ACC112 (cell line): ENCODE measurements around the gene ALDH2.
"Not testable (repeated sequence)": the region's sequence is repeated elsewhere in the genome, so short reads cannot be mapped to it uniquely, and the experiment has no call there.

Source experiments
- H2AFZ ChIP-seq: fragments of 200-600 bp; sonication (generic); one replicate; pipeline ENCODE4 v1.6.0; 2017; ENCODE audit warnings: antibody characterized with exemption, low read length; ENCODE audit not compliant: unreplicated experiment
- H3K27ac ChIP-seq: fragments of 200-600 bp; sonication (generic); 2 replicates; pipeline ENCODE4 v1.5.1; 2014; ENCODE audit warnings: low read depth, mild to moderate bottlenecking, antibody characterized with exemption, low read length, moderate library complexity
- H3K27me3 ChIP-seq: fragments of 200-600 bp; sonication (generic); 2 replicates; pipeline ENCODE4 v1.6.1; 2014; ENCODE audit warnings: mild to moderate bottlenecking, antibody characterized with exemption, low read length, moderate library complexity, mixed read lengths; ENCODE audit not compliant: insufficient read depth
- H3K36me3 ChIP-seq: fragments of 200-600 bp; sonication (generic); 2 replicates; pipeline ENCODE4 v1.6.1; 2016; ENCODE audit warnings: mild to moderate bottlenecking, antibody characterized with exemption, low read length, moderate library complexity, mixed read lengths; ENCODE audit not compliant: insufficient read depth
- H3K4me1 ChIP-seq: fragments of 200-600 bp; sonication (generic); one replicate; pipeline ENCODE4 v1.6.1; 2016; ENCODE audit warnings: low read length, mixed read lengths; ENCODE audit not compliant: insufficient read depth, unreplicated experiment, control insufficient read depth
- H3K4me3 ChIP-seq: fragments of 200-600 bp; sonication (generic); 2 replicates; pipeline ENCODE4 v1.5.1; 2014; ENCODE audit warnings: mild to moderate bottlenecking, low read depth, low read length
- H3K79me2 ChIP-seq: fragments of 200-600 bp; sonication (generic); one replicate; pipeline ENCODE4 v1.6.0; 2016; ENCODE audit warnings: low read length; ENCODE audit not compliant: control insufficient read depth, unreplicated experiment, insufficient read depth

Gene ALDH2

GRCh38 chr12:111826316-111826715 lies 59.6 kb downstream of the ALDH2 start:
- Histone ChIP-seq H3K36me3 (no peaks in the 10 kb centered on the region), H3K27ac (no peak overlapping the region), H3K4me3 (no peak overlapping the region), H2AFZ (no peak overlapping the region), H3K79me2 (no peaks in the 10 kb centered on the region), H3K27me3 (peaks cover 26% of the 10 kb centered on the region), H3K4me1 (no peaks in the 10 kb centered on the region)

GRCh38 chr12:111826992-111827391 lies 60.3 kb downstream of the ALDH2 start:
- Histone ChIP-seq H3K27me3 (peaks cover 19% of the 10 kb centered on the region), H3K36me3 (no peaks in the 10 kb centered on the region), H3K4me3 (no peak overlapping the region), H3K79me2 (no peaks in the 10 kb centered on the region), H2AFZ (no peak overlapping the region), H3K27ac (no peak overlapping the region), H3K4me1 (no peaks in the 10 kb centered on the region)

GRCh38 chr12:111827907-111828306 lies 61.2 kb downstream of the ALDH2 start:
- no peaks in the 10 kb centered on the region for H3K36me3 ChIP-seq
- no peak overlapping the region for H3K4me3 ChIP-seq
- H3K4me1 ChIP-seq = no peaks in the 10 kb centered on the region
- peaks cover 11% of the 10 kb centered on the region for H3K27me3 ChIP-seq
- H3K27ac ChIP-seq = no peak overlapping the region
- no peak overlapping the region for H2AFZ ChIP-seq
- no peaks in the 10 kb centered on the region for H3K79me2 ChIP-seq

- H3K27me3 ChIP-seq = peaks cover 6% of the 10 kb centered on the region
- no peaks in the 10 kb centered on the region for H3K36me3 ChIP-seq
- no peak overlapping the region for H2AFZ ChIP-seq
- no peak overlapping the region for H3K27ac ChIP-seq
- no peaks in the 10 kb centered on the region for H3K4me1 ChIP-seq
- no peak overlapping the region for H3K4me3 ChIP-seq
- no peaks in the 10 kb centered on the region for H3K79me2 ChIP-seq
These were observed 61.7 kb downstream of the ALDH2 start for GRCh38 chr12:111828338-111828979.

- H2AFZ ChIP-seq, H3K4me3 ChIP-seq, H3K36me3 ChIP-seq, H3K4me1 ChIP-seq, H3K79me2 ChIP-seq, H3K27me3 ChIP-seq, H3K27ac ChIP-seq: not testable (repeated sequence)
These were observed 62.9 kb downstream of the ALDH2 start for GRCh38 chr12:111829635-111830034.

GRCh38 chr12:111834740-111835386 lies 68.1 kb downstream of the ALDH2 start:
- not testable (repeated sequence) for H3K27me3 ChIP-seq, H3K27ac ChIP-seq, H3K79me2 ChIP-seq, H3K36me3 ChIP-seq, H2AFZ ChIP-seq, H3K4me3 ChIP-seq, H3K4me1 ChIP-seq

- H3K79me2 ChIP-seq = peaks cover 14% of the 10 kb centered on the region
- H3K27ac ChIP-seq, H3K36me3 ChIP-seq, H3K4me3 ChIP-seq, H3K4me1 ChIP-seq, H3K27me3 ChIP-seq, H2AFZ ChIP-seq: not testable (repeated sequence)
These were observed 68.9 kb downstream of the ALDH2 start for GRCh38 chr12:111835531-111836181.

- peaks cover 36% of the 10 kb centered on the region for H3K79me2 ChIP-seq
- H3K27me3 ChIP-seq = no peaks in the 10 kb centered on the region
- peaks cover 8% of the 10 kb centered on the region for H3K36me3 ChIP-seq
- no peak overlapping the region for H3K27ac ChIP-seq
- no peak overlapping the region for H2AFZ ChIP-seq
- peaks cover 11% of the 10 kb centered on the region for H3K4me1 ChIP-seq
- H3K4me3 ChIP-seq = no peak overlapping the region
These were observed 71.6 kb downstream of the ALDH2 start for GRCh38 chr12:111838353-111838752.

GRCh38 chr12:111840807-111841206 lies 74.1 kb downstream of the ALDH2 start:
- Histone ChIP-seq H2AFZ (peak overlapping the region; percentile 99), H3K79me2 (peaks cover 59% of the 10 kb centered on the region), H3K4me3 (peak overlapping the region; percentile 98), H3K4me1 (peaks cover 15% of the 10 kb centered on the region), H3K27me3 (no peaks in the 10 kb centered on the region), H3K27ac (0 out of 2 replicates have a peak overlapping the region, but pooled peaks have one; percentile 89), H3K36me3 (peaks cover 8% of the 10 kb centered on the region)

- Histone ChIP-seq H3K79me2 (peaks cover 63% of the 10 kb centered on the region), H3K4me3 (peak overlapping the region; percentile 98), H3K27ac (peak overlapping the region; percentile 89), H3K27me3 (no peaks in the 10 kb centered on the region), H3K36me3 (peaks cover 8% of the 10 kb centered on the region), H3K4me1 (peaks cover 19% of the 10 kb centered on the region), H2AFZ (peak overlapping the region; percentile 99)
These were observed 74.6 kb downstream of the ALDH2 start for GRCh38 chr12:111841236-111841749.
